Stimulated activated memory B cell treated with anti-CD40 and anti-IgM and Interleukin-4, amounts not matched to agents 10 μg/mL and 1 μg/mL and 100 μg/mL, for 72 hours (primary cell): ENCODE results near the gene PITPNM1.
"Not testable (repeated sequence)": the region's sequence is repeated elsewhere in the genome, so short reads cannot be mapped to it uniquely, and the experiment has no call there.

Source experiments
- ATAC-seq: fragments of 150-1000 bp; cut with Tn5 transposase; 2 replicates; pipeline ENCODE4 v1.10.0; 2021
- H3K27ac Mint-ChIP-seq: one replicate; pipeline ENCODE4 v1.8.0; 2022; ENCODE audit warnings: mild to moderate bottlenecking, mixed read lengths
- H3K27me3 Mint-ChIP-seq: one replicate; pipeline ENCODE4 v1.8.0; 2022; ENCODE audit warnings: mixed read lengths
- H3K36me3 Mint-ChIP-seq: one replicate; pipeline ENCODE4 v1.8.0; 2022; ENCODE audit warnings: mixed read lengths
- H3K4me1 Mint-ChIP-seq: one replicate; pipeline ENCODE4 v1.8.0; 2022; ENCODE audit warnings: mixed read lengths
- H3K4me3 Mint-ChIP-seq: one replicate; pipeline ENCODE4 v1.8.0; 2022; ENCODE audit warnings: mild to moderate bottlenecking, moderate library complexity, mixed read lengths
- H3K9me3 Mint-ChIP-seq: one replicate; pipeline ENCODE4 v1.8.0; 2022; ENCODE audit warnings: mixed read lengths

The PITPNM1 gene

GRCh38 chr11:67470337-67471002 is 34.7 kb downstream of the PITPNM1 start:
- H3K4me1 Mint-ChIP-seq, result peaks cover 57% of the 10 kb centered on the region
- H3K9me3 Mint-ChIP-seq, result no peaks in the 10 kb centered on the region
- H3K27ac Mint-ChIP-seq, result peak overlapping the region; percentile 95
- peaks cover 1% of the 10 kb centered on the region for H3K36me3 Mint-ChIP-seq
- ATAC-seq, result no peak
- H3K27me3 Mint-ChIP-seq, result no peaks in the 10 kb centered on the region
- H3K4me3 Mint-ChIP-seq, result peak overlapping the region; percentile 94

GRCh38 chr11:67469508-67469811 is 35.7 kb downstream of the PITPNM1 start:
- H3K4me1 Mint-ChIP-seq, result peaks cover 66% of the 10 kb centered on the region
- no peak for ATAC-seq
- H3K27ac Mint-ChIP-seq, result peak overlapping the region; percentile 95
- H3K4me3 Mint-ChIP-seq, result peak overlapping the region; percentile 94
- peaks cover 7% of the 10 kb centered on the region for H3K36me3 Mint-ChIP-seq
- no peaks in the 10 kb centered on the region for H3K9me3 Mint-ChIP-seq
- no peaks in the 10 kb centered on the region for H3K27me3 Mint-ChIP-seq

GRCh38 chr11:67468759-67469507 is 36.2 kb downstream of the PITPNM1 start, which contains the start of gene TMEM134:
TMEM134 (minus strand) TSS chr11:67469251; CDS start chr11:67469192, 59 bp downstream.
- H3K4me1 Mint-ChIP-seq, result peaks cover 71% of the 10 kb centered on the region

GRCh38 chr11:67468456-67468758 is 36.8 kb downstream of the PITPNM1 start:
- H3K4me1 Mint-ChIP-seq, result peaks cover 76% of the 10 kb centered on the region
- no peaks in the 10 kb centered on the region for H3K27me3 Mint-ChIP-seq
- no peaks in the 10 kb centered on the region for H3K9me3 Mint-ChIP-seq
- H3K27ac Mint-ChIP-seq, result peak overlapping the region; percentile 95
- ATAC-seq, result peak; percentile 1
- peaks cover 7% of the 10 kb centered on the region for H3K36me3 Mint-ChIP-seq
- peak overlapping the region; percentile 94 for H3K4me3 Mint-ChIP-seq

More at GRCh38 chr11:67468759-67469507, 36.2 kb downstream of the PITPNM1 start, which contains the start of gene TMEM134:
- Mint-ChIP-seq H3K9me3 (no peaks in the 10 kb centered on the region), H3K27ac (peak within 1 kb of the TSS; percentile 95), H3K27me3 (no peaks in the 10 kb centered on the region), H3K4me3 (peak within 1 kb of the TSS; percentile 94), H3K36me3 (peaks cover 7% of the 10 kb centered on the region)
- ATAC-seq, result peak; percentile 89

- Mint-ChIP-seq H3K27me3 (no peaks in the 10 kb centered on the region), H3K4me3 (peak overlapping the region; percentile 94), H3K36me3 (peaks cover 7% of the 10 kb centered on the region), H3K4me1 (peaks cover 79% of the 10 kb centered on the region), H3K27ac (peak overlapping the region; percentile 95), H3K9me3 (no peaks in the 10 kb centered on the region)
- ATAC-seq, result no peak
Observed at GRCh38 chr11:67468056-67468455, 37.1 kb downstream of the PITPNM1 start.

GRCh38 chr11:67466962-67467771 is 38.0 kb downstream of the PITPNM1 start:
- ATAC-seq, result no peak
- Mint-ChIP-seq H3K27me3 (no peaks in the 10 kb centered on the region), H3K4me1 (peaks cover 82% of the 10 kb centered on the region), H3K4me3 (peak overlapping the region; percentile 94), H3K27ac (peak overlapping the region; percentile 95), H3K9me3 (no peaks in the 10 kb centered on the region), H3K36me3 (peaks cover 7% of the 10 kb centered on the region)

GRCh38 chr11:67466367-67466766 is 38.8 kb downstream of the PITPNM1 start:
- no peak overlapping the region for H3K4me3 Mint-ChIP-seq
- H3K9me3 Mint-ChIP-seq, result no peaks in the 10 kb centered on the region
- no peaks in the 10 kb centered on the region for H3K27me3 Mint-ChIP-seq
- peak overlapping the region; percentile 95 for H3K27ac Mint-ChIP-seq
- peaks cover 74% of the 10 kb centered on the region for H3K4me1 Mint-ChIP-seq
- H3K36me3 Mint-ChIP-seq, result peaks cover 7% of the 10 kb centered on the region
- ATAC-seq, result no peak

GRCh38 chr11:67465530-67465929 is 39.6 kb downstream of the PITPNM1 start:
- peak overlapping the region; percentile 90 for H3K27ac Mint-ChIP-seq
- peak overlapping the region; percentile 88 for H3K4me3 Mint-ChIP-seq
- H3K4me1 Mint-ChIP-seq, result peaks cover 76% of the 10 kb centered on the region
- ATAC-seq, H3K36me3 Mint-ChIP-seq, H3K27me3 Mint-ChIP-seq, H3K9me3 Mint-ChIP-seq: not testable (repeated sequence)

GRCh38 chr11:67465189-67465510 is 40.0 kb downstream of the PITPNM1 start:
- no peaks in the 10 kb centered on the region for H3K9me3 Mint-ChIP-seq
- peaks cover 76% of the 10 kb centered on the region for H3K4me1 Mint-ChIP-seq
- H3K36me3 Mint-ChIP-seq, result peaks cover 7% of the 10 kb centered on the region
- H3K4me3 Mint-ChIP-seq, result peak overlapping the region; percentile 88
- H3K27ac Mint-ChIP-seq, result peak overlapping the region; percentile 90
- H3K27me3 Mint-ChIP-seq, result no peaks in the 10 kb centered on the region
- ATAC-seq, result no peak

- H3K9me3 Mint-ChIP-seq, result no peaks in the 10 kb centered on the region
- ATAC-seq, result peak; percentile 84
- H3K27ac Mint-ChIP-seq, result peak overlapping the region; percentile 90
- H3K4me1 Mint-ChIP-seq, result peaks cover 76% of the 10 kb centered on the region
- no peaks in the 10 kb centered on the region for H3K27me3 Mint-ChIP-seq
- H3K36me3 Mint-ChIP-seq, result peaks cover 7% of the 10 kb centered on the region
- H3K4me3 Mint-ChIP-seq, result peak overlapping the region; percentile 88
Observed at GRCh38 chr11:67464411-67465188, 40.6 kb downstream of the PITPNM1 start.

GRCh38 chr11:67463680-67464410 is 41.3 kb downstream of the PITPNM1 start:
- ATAC-seq, result no peak
- Mint-ChIP-seq H3K27me3 (no peaks in the 10 kb centered on the region), H3K27ac (peak overlapping the region; percentile 90), H3K4me1 (peaks cover 79% of the 10 kb centered on the region), H3K4me3 (peak overlapping the region; percentile 88), H3K9me3 (no peaks in the 10 kb centered on the region), H3K36me3 (peaks cover 7% of the 10 kb centered on the region)

- Mint-ChIP-seq H3K36me3 (peaks cover 7% of the 10 kb centered on the region), H3K27me3 (no peaks in the 10 kb centered on the region), H3K4me3 (no peak overlapping the region), H3K9me3 (no peaks in the 10 kb centered on the region), H3K27ac (no peak overlapping the region), H3K4me1 (peaks cover 81% of the 10 kb centered on the region)
- ATAC-seq, result no peak
Observed at GRCh38 chr11:67463186-67463585, 42.0 kb downstream of the PITPNM1 start.

- Mint-ChIP-seq H3K4me3 (no peak overlapping the region), H3K27ac (peak overlapping the region; percentile 91), H3K9me3 (no peaks in the 10 kb centered on the region), H3K27me3 (no peaks in the 10 kb centered on the region), H3K36me3 (no peaks in the 10 kb centered on the region), H3K4me1 (peaks cover 65% of the 10 kb centered on the region)
- no peak for ATAC-seq
Observed at GRCh38 chr11:67458266-67458665, 46.9 kb downstream of the PITPNM1 start.

- ATAC-seq, result no peak
Observed at GRCh38 chr11:67457453-67457852, 47.7 kb downstream of the PITPNM1 start.

More at GRCh38 chr11:67457453-67457852, 47.7 kb downstream of the PITPNM1 start:
- Mint-ChIP-seq H3K27me3 (no peaks in the 10 kb centered on the region), H3K4me3 (no peak overlapping the region), H3K36me3 (no peaks in the 10 kb centered on the region), H3K27ac (peak overlapping the region; percentile 91), H3K4me1 (peaks cover 59% of the 10 kb centered on the region), H3K9me3 (no peaks in the 10 kb centered on the region)
